BLaER1 (cell line): ENCODE data around the gene SERPINA7.
"Not testable (repeated sequence)": the region's sequence is repeated elsewhere in the genome, so short reads cannot be mapped to it uniquely, and the experiment has no call there.

Experiments used
- H3K27ac ChIP-seq: shearing (Covaris generic); formaldehyde crosslinking; 2 replicates; pipeline ENCODE4 v1.8.1; 2022
- H3K27me3 ChIP-seq: shearing (Covaris generic); formaldehyde crosslinking; 2 replicates; pipeline ENCODE4 v1.8.1; 2022
- H3K36me3 ChIP-seq: shearing (Covaris generic); formaldehyde crosslinking; 2 replicates; pipeline ENCODE4 v1.8.1; 2022
- H3K4me1 ChIP-seq: shearing (Covaris generic); formaldehyde crosslinking; 2 replicates; pipeline ENCODE4 v1.8.1; 2022
- H3K4me2 ChIP-seq: shearing (Covaris generic); formaldehyde crosslinking; 2 replicates; pipeline ENCODE4 v1.8.1; 2022
- H3K4me3 ChIP-seq: shearing (Covaris generic); formaldehyde crosslinking; 2 replicates; pipeline ENCODE4 v1.8.1; 2022
- H3K9ac ChIP-seq: shearing (Covaris generic); formaldehyde crosslinking; 2 replicates; pipeline ENCODE4 v1.8.1; 2022
- H3K9me3 ChIP-seq: shearing (Covaris generic); formaldehyde crosslinking; 2 replicates; pipeline ENCODE4 v1.8.1; 2022
- H4K20me1 ChIP-seq: shearing (Covaris generic); formaldehyde crosslinking; 2 replicates; pipeline ENCODE4 v1.8.1; 2022
- Cebpa-rat ChIP-seq: shearing (Covaris generic); IDR thresholded peaks from 2 replicates; pipeline ENCODE4 v1.8.1; 2022

The SERPINA7 gene

GRCh38 chrX:106022238-106022637 lies 16.3 kb downstream of the SERPINA7 start:
- Histone ChIP-seq H4K20me1 (no peaks in the 10 kb centered on the region), H3K4me1 (no peaks in the 10 kb centered on the region), H3K27me3 (peaks cover 63% of the 10 kb centered on the region), H3K4me2 (no peak overlapping the region), H3K9ac (no peak overlapping the region), H3K36me3 (no peaks in the 10 kb centered on the region), H3K27ac (no peak overlapping the region), H3K9me3 (no peaks in the 10 kb centered on the region), H3K4me3 (no peak overlapping the region)
- TF ChIP-seq Cebpa-rat: no peak

- peaks cover 35% of the 10 kb centered on the region for H3K9me3 ChIP-seq
- no peak overlapping the region for H3K9ac ChIP-seq
- no peak overlapping the region for H3K4me3 ChIP-seq
- TF ChIP-seq Cebpa-rat: no peak
- no peaks in the 10 kb centered on the region for H4K20me1 ChIP-seq
- no peak overlapping the region for H3K27ac ChIP-seq
- no peak overlapping the region for H3K4me2 ChIP-seq
- H3K36me3 ChIP-seq: no peaks in the 10 kb centered on the region
- H3K27me3 ChIP-seq: peaks cover 62% of the 10 kb centered on the region
- no peaks in the 10 kb centered on the region for H3K4me1 ChIP-seq
Measured at GRCh38 chrX:106014119-106014775, 24.3 kb downstream of the SERPINA7 start.

- H3K36me3 ChIP-seq: no peaks in the 10 kb centered on the region
- no peak overlapping the region for H3K27ac ChIP-seq
- H3K27me3 ChIP-seq: peaks cover 87% of the 10 kb centered on the region
- H3K4me3 ChIP-seq: no peak overlapping the region
- no peaks in the 10 kb centered on the region for H3K4me1 ChIP-seq
- H3K9me3 ChIP-seq: peaks cover 35% of the 10 kb centered on the region
- no peak overlapping the region for H3K9ac ChIP-seq
- no peak overlapping the region for H3K4me2 ChIP-seq
- TF ChIP-seq Cebpa-rat: no peak
- no peaks in the 10 kb centered on the region for H4K20me1 ChIP-seq
Measured at GRCh38 chrX:106009145-106009544, 29.4 kb downstream of the SERPINA7 start.

GRCh38 chrX:106007815-106008214 lies 30.7 kb downstream of the SERPINA7 start:
- H3K27ac ChIP-seq: no peak overlapping the region
- no peak overlapping the region for H3K4me2 ChIP-seq
- H3K27me3 ChIP-seq: peaks cover 93% of the 10 kb centered on the region
- H3K9me3 ChIP-seq: peaks cover 27% of the 10 kb centered on the region
- no peak overlapping the region for H3K4me3 ChIP-seq
- no peaks in the 10 kb centered on the region for H3K36me3 ChIP-seq
- no peak for TF ChIP-seq Cebpa-rat
- no peaks in the 10 kb centered on the region for H3K4me1 ChIP-seq
- no peak overlapping the region for H3K9ac ChIP-seq
- no peaks in the 10 kb centered on the region for H4K20me1 ChIP-seq

GRCh38 chrX:106005684-106006083 lies 32.8 kb downstream of the SERPINA7 start:
- Histone ChIP-seq H4K20me1 (no peaks in the 10 kb centered on the region), H3K27me3 (peaks cover 96% of the 10 kb centered on the region), H3K9me3 (peaks cover 9% of the 10 kb centered on the region; the same call in 1 of the 2 replicates), H3K9ac (no peak overlapping the region), H3K4me2 (no peak overlapping the region), H3K4me1 (no peaks in the 10 kb centered on the region), H3K27ac (no peak overlapping the region), H3K36me3 (no peaks in the 10 kb centered on the region), H3K4me3 (no peak overlapping the region)
- no peak for TF ChIP-seq Cebpa-rat

GRCh38 chrX:106000609-106001008 lies 37.9 kb downstream of the SERPINA7 start:
- H3K4me3 ChIP-seq, H3K9me3 ChIP-seq, H3K9ac ChIP-seq, H3K36me3 ChIP-seq, H3K4me2 ChIP-seq, H3K27ac ChIP-seq, H4K20me1 ChIP-seq, H3K4me1 ChIP-seq: not testable (repeated sequence)
- H3K27me3 ChIP-seq: peaks cover 88% of the 10 kb centered on the region

GRCh38 chrX:106000203-106000602 lies 38.3 kb downstream of the SERPINA7 start:
- no peak overlapping the region for H3K9ac ChIP-seq
- no peaks in the 10 kb centered on the region for H3K36me3 ChIP-seq
- TF ChIP-seq Cebpa-rat: no peak
- H4K20me1 ChIP-seq: no peaks in the 10 kb centered on the region
- no peak overlapping the region for H3K27ac ChIP-seq
- H3K4me2 ChIP-seq: no peak overlapping the region
- H3K9me3 ChIP-seq: no peaks in the 10 kb centered on the region
- H3K27me3 ChIP-seq: peaks cover 91% of the 10 kb centered on the region
- H3K4me1 ChIP-seq: no peaks in the 10 kb centered on the region
- no peak overlapping the region for H3K4me3 ChIP-seq

GRCh38 chrX:105999294-105999693 lies 39.2 kb downstream of the SERPINA7 start:
- no peak overlapping the region for H3K27ac ChIP-seq
- no peak overlapping the region for H3K9ac ChIP-seq
- no peaks in the 10 kb centered on the region for H3K36me3 ChIP-seq
- H3K4me1 ChIP-seq: no peaks in the 10 kb centered on the region
- no peak overlapping the region for H3K4me3 ChIP-seq
- peaks cover 87% of the 10 kb centered on the region for H3K27me3 ChIP-seq
- no peak overlapping the region for H3K4me2 ChIP-seq
- H4K20me1 ChIP-seq: no peaks in the 10 kb centered on the region
- H3K9me3 ChIP-seq: no peaks in the 10 kb centered on the region
- no peak for TF ChIP-seq Cebpa-rat

- not testable (repeated sequence) for H3K36me3 ChIP-seq, H3K4me2 ChIP-seq, H4K20me1 ChIP-seq, H3K27ac ChIP-seq, H3K9me3 ChIP-seq, H3K4me3 ChIP-seq, H3K9ac ChIP-seq, H3K4me1 ChIP-seq
- H3K27me3 ChIP-seq: peaks cover 66% of the 10 kb centered on the region
Measured at GRCh38 chrX:105988487-105988886, 50.0 kb downstream of the SERPINA7 start.
